ENCODE data around the gene AAMP.
A peak's percentile ranks its signal among the peaks of the same experiment; 100 is the strongest.
"Not testable (repeated sequence)": the region's sequence is repeated elsewhere in the genome, so short reads cannot be mapped to it uniquely, and the experiment has no call there.

Gene AAMP, protein sequence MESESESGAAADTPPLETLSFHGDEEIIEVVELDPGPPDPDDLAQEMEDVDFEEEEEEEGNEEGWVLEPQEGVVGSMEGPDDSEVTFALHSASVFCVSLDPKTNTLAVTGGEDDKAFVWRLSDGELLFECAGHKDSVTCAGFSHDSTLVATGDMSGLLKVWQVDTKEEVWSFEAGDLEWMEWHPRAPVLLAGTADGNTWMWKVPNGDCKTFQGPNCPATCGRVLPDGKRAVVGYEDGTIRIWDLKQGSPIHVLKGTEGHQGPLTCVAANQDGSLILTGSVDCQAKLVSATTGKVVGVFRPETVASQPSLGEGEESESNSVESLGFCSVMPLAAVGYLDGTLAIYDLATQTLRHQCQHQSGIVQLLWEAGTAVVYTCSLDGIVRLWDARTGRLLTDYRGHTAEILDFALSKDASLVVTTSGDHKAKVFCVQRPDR

DNA sequence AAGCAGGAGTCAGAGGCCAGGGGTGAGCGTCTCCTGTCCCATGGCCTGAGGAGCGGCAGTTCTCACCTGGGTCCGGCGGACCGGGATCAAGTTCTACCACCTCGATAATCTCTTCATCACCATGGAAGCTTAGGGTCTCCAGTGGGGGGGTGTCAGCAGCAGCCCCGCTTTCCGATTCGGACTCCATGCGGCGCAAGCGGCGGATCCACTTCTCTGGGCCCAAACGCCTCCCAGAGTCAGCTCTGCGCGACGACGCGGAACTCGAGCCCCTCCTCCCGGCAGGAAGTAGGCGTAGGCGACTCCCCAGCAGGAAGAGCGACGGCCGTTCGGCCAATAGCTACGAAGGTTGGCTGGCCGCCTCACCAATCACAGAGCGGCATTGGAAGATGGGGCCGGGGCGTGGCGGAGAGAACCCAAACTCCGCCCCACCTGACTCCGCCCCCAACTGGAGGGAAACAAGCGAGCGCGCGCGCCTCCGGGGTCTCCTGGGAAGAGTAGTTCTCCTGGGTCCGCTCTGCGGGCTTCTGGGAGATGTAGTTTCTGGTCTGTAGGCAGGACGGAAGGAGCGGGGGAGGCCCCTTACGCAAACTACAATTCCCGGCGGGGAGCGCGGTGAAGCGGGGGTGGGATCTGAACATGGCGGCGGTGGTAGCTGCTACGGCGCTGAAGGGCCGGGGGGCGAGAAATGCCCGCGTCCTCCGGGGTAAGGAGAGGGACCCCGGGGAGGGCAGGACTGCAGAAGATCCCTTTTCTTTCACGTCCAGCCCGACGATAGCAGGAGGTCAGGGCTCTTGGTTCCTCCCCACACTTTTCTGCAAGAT is at the start of gene AAMP, which contains the start of gene PNKD:
Gene AAMP, minus strand, starts transcription at position 238 of the 821 bp plus-strand sequence. Its CDS starts 51 bp downstream, at position 187.
Gene PNKD, plus strand, starts transcription at position 620 of the 821 bp plus-strand sequence. Its CDS starts 17 bp downstream, at position 637.
- DNase-seq = peak; percentile 100

DNA sequence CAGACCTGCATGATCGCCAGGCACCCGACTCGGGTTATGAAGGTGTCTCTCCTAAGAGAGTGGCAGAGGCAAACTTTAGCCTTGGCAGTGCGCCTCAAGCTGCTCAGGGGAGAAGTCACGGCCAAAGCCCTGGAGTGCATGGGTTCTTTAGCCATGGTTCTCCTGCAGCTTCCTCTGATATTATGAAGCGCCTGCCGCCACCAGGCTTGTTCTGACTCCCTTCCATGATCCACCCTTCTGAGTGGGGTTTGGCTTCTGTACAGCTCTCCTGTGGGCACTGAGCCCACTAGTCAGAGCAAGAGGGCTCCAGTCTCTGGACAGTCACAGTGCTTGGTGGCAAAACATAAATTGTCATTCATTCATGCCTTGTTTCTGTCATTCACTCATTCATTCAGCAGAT is 48.3 kb upstream of the AAMP start:
- DNase-seq = no peak

DNA sequence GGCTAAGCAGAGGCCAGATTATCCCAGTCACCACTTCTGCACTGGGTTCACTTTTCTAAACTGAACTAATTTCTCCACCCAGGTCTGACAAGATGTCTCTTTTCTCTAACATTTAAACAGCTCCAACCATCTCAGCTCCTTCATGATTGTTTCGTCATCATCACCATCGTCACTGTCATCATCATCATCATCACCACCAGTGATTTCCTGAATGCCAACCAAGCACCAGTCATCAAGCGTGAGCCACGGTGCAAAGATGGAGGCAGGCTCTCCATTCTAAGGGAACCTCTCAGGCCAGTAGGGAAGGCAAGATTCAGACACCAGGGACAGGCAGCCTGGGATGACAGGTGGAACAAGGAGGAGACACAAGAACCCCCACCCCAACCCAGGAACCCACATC is 47.9 kb upstream of the AAMP start:
- no peak for DNase-seq

DNA sequence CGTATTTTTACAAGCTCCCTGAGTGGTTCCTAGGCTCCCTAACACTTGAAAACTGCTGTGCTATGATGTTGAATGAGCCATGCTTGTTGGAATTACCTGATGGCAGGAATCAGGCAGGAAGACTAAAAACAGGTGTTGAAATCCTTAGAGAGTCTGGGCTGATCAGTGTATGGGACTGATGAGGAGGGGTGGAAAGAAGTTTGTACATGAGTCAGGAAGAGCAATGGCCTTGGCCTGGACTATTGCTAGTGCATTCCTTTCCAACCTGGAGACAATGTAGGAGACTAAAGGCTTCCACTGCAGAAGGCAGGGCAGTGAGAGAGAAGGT is 47.3 kb upstream of the AAMP start:
- no peak for DNase-seq

DNA sequence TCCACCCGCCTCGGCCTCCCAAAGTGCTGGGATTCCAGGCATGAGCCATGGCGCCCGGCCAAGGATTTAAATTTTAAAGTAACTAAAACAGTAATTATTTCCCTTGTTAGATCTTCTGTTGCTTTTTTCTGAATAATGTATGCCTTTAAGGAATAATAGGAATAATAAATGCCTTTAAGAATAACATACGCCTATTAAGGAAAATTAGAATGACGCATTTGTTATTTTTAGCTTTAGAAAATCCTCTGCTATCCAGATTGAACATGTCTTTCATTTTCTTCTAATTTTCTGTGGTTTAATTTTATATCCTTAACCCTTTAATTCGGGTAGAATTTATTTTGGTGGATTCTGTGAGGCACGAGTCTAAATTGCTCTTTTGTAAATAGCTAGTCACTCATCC is 45.5 kb upstream of the AAMP start:
- no peak for DNase-seq

DNA sequence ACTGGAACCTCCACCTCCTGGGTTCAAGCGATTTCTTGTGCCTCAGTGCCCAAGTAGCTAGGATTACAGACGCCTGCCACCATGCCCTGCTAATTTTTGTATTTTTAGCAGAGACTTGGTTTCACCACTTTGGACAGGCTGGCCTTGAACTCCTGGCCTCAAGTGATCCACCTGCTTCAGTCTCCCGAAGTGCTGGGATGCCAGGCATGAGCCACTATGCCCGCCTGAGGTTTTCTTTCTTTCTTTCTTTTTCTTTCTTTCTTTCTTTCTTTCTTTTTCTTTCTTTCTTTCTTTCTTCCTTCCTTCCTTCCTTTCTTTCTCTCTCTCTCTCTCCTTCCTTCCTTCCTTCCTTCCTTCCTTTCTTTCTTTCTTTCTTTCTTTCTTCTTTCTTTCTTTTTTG is 44.8 kb upstream of the AAMP start:
- DNase-seq = not testable (repeated sequence)

DNA sequence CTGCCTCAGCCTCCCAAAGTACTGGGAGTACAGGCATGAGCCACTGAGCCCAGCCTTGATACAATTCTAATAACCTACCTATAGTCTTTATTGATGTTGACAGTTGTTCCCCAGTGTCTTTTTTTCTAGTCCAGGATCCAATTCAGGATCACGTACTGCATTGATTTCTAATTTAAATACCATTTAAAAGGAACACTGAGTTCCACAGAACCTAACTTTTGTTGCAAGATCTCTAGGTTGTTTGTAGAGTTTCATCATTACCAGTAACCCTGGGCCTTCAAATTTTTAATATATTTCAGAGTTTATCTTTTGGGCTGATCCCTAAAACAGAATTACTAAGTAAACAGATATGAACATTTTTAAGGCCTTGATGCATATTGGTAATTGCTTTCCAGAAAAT is 43.4 kb upstream of the AAMP start:
- no peak for DNase-seq

DNA sequence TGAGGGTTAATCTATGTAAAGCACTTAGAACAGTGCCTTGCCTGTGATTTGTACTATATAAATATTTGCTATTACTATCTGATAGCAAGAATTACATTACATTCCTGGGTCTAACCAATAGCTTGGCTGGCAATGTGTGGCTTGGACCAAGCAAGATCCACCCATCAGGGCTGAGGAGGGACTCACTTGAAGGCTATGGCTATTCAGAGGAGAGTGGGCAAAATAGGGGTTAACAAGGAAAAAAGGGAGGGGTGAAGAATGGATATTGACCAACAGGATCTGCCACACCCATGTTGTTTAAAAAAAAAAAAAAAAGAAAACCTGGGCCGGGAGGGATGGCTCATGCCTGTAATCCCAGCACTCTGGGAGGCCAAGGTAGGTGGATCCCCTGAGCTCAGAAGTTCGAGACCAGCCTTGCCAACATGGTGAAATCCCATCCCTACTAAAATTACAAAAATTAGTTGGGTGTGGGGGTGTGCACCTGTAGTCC is 42.4 kb upstream of the AAMP start:
- DNase-seq = no peak

DNA sequence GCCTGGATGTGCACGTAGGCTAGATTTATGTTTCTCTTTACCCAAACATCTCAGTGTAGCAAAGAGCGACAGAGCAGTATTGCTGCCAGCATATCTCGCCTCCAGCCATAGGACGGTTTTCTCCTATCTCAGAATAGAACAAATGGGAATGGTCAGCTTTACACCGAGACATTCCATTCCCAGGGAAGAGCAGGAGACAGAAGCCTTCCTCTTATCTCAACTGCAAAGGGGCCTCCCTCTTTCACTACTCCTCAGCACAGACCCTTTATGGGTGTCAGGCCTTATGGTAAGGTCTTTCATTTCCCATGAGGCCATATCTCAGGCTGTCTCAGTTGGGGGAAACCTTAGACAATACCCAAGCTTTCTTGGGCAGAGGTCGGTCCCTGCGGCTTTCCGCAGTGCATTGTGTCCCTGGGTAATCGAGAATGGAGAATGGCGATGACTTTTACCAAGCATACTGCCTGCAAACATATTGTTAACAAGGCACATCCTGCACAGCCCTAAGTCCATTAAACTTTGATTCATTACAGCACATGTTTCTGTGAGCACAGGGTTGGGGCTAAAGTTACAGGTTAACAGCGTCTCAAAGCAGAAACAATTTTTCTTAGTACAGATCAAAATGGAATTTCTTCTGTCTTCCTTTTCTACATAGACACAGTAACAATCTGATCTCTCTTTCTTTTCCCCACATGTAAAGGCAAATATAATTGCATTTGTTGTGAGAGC is 41.8 kb upstream of the AAMP start:
- DNase-seq = not testable (repeated sequence)

DNA sequence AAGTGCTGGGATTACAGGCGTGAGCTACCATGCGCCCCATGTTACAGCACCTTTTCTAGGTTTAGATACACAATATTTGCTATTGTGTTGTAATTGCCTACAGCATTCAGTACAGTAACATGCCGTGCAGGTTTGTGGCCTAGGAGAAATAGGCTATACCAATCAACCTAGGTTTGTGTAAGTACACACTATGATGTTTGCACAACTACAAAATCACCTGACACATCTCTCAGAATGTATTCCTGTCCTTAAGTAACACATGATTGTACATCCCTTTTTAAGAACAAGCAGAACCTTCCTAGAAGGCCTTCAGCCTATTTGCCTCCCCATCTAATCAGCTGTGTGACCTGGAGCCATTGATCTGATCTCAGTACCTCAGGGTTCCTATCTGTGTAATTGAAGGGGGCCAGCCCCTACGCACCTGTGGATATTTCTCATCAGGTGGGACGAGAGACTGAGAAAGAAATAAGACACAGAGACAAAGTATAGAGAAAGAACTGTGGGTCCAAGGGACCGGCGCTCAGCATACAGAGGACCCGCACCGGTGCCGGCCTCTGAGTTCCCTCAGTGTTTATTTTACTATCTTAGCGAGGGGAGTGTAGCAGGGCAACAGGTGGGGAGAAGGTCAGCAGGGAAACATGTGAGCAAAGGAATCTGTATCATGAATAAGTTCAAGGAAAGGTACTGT is 41.1 kb upstream of the AAMP start:
- DNase-seq = no peak

DNA sequence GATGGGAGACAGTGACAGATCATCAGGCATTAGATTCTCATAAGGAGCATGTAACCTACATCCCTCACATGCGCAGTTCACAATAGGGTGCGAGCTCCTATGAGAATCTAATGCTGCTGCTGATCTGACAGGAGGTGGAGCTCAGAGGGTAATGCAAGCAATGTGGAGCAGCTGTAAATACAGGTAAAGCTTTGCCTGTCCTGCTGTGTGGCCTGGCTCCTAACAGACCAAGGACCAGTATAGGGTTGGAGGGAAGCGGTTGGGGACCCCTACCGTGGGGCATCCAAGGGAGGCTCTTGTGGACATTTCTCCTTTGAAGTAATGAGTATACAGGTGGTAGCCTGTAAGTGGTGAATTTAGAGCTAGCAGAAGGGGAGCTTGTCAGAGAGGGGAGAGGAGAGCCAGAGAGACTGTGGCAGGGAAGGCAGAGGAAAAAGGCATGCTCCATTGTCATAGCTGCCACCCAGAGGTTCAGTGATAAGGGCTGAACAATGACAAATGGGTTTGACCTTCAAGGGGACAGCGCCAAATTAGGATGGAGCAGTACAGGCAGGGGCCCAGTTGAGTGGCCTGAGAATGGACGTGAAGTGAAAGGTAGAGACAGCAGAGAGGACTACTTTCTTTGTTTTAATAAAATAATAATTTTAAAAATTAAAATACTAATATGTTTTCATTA is 37.6 kb upstream of the AAMP start:
- no peak for DNase-seq

DNA sequence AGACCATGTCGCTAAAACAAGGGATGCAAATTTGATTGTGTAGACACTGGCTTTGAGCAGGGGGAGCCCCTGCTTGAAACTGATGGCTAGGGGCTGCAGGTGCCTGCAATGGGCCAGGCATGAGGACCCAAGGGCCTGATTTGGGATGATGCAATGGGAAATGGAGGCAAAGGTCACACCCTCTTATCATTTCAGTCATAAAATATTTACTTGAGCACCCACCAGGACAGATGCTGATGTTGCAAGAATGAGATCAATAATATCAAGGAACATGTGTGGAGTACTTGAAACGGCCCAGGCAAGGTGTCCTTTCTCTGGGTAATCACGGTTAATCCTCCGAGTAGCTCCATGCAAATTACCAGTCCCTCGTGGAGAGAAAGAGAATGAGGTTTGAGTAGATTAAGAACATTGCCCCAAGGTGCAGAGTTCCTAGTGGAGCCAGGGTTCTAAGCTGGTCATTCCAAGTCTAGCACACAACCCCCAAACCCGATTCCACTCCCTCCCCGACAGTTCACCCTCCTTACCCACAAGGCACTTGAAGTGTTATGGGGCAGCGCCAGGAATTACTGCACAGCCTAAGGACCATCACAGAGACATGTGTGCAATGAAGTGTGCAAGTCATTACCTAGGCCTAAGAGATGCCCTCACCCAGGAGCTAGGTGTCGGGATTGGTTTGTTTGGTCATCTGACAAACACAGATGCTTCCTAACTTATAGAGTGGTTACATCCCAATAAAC is 36.4 kb upstream of the AAMP start:
- DNase-seq = no peak

DNA sequence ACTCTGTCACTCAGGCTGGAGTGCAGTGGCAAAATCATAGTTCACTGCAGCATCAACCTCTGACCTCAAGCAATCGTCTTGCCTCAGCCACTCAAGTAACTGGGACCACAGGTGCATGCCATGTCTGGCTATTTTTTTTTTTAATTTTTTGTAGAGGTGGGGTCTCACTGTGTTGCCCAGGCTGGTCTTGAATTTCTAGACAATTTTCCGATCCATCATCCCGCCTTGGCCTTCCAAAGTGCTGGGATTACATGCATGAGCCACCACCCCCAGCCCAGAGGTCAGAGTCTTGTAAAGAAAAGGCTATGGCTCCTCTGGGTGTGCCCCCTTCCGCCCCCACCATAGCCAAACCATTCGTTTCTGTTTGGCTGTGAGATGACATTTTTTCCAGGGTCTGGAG is 35.4 kb upstream of the AAMP start:
- DNase-seq = no peak

DNA sequence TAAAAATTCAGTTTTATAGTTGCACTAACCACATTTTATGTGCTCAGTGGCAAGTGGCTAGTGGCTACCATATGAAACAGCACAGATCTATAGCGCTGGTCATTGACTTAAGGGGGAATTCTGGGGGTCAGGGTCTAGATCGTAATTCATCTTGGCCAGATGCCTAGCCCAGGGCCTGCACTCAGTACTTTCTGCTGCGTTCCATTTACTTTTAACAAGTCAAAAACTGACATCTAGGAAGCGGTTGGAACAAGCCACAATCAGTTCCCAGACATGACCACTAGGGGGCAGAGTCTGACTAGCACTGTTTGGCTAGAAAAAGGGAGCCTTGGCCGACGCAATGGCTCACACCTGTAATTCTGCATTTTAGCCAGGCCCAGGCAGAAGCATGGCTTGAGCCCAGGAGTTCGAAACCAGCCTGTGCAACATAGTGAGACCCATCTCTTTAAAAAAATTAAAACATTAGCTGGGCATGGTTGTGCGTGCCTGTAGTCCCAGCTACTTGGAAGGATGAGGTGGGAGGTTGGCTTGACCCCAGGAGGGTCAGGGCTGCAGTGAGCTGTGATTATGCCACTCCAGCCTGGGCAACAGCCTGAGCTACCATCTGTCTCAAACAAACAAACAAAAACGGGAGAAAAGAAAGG is 31.4 kb upstream of the AAMP start:
- peak; percentile 93 for DNase-seq

DNA sequence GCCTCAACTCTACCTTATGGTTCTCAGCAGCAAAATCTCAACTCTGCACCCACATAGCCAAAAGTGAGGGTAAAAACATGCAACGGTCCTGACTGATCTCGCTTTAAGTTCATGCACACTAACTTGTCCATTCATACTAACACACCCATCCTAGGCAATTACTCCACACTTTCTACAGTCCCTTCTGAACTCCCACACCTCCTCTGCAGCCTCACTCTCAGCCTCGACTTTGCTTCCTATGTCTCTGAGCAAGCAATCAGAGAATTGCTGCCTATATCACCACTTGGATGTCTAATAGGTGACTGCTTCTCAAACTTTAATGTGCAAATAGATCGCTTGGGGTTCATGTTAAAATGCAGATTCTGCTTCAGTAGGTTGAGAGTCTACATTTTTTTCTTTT is 30.2 kb upstream of the AAMP start:
- DNase-seq = no peak

DNA sequence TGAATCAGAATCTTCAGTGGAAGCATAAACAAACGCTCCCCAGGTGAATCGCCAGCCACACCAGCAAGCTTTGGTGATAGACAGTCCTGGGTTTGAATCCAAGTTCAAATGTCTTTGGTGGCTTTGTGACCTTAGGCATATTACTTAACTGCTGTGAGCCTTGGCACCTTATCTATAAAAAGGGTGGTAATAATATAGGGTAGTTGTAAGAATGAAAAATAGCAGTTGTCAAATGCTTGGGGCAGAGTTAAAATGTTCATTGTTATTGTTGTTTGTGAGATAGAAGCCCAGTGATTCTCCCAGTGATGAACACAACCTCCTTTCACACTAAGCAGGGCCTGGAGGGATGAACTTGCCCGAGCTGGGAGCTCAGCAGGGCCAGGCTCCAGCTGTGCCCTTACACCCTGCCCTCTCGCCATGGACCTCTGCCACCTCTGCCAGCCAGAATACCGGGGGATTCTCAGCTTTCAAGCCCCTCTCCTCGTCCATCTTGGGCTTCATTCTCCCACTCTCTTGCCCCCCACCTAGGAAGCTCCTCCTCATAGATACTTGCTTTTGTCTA is 28.5 kb upstream of the AAMP start:
- DNase-seq = no peak

DNA sequence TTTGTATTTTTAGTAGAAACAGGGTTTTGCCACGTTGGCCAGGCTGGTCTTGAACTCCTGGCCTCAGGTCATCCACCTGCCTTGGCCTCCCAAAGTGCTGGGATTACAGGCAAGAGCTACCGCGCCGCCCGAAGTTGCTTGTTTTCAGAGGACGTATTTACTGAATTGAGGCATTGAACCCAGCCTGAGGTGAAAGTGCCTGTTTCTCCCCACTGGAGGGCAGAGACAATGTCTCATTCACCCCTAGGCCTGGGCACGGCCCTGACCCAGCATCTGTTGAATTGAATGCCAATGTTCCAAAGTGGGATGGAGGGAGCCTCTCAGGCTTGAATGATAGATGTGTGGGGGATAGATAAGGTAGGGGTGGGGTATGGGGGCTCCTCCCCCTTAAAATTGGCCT is 26.9 kb upstream of the AAMP start:
- no peak for DNase-seq

DNA sequence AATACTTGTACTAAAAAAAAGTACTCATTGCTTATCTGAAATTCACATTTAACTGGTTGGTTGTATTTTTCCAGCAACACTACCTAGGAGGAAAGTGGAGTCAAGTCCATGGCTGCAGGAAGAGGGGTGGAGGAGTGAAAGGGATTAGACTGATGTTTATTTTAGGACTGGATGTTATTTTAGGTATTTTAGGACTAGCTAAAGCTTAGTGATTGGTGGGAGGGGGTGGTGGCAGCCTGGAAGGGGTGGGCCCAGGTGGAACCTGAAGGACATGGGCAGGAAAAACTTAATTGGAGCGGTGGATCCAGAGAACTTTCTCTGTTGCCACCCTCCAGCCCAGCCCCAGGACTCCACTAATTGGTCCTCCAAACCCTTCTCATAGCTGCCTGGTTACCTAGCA is 26.3 kb upstream of the AAMP start:
- no peak for DNase-seq

DNA sequence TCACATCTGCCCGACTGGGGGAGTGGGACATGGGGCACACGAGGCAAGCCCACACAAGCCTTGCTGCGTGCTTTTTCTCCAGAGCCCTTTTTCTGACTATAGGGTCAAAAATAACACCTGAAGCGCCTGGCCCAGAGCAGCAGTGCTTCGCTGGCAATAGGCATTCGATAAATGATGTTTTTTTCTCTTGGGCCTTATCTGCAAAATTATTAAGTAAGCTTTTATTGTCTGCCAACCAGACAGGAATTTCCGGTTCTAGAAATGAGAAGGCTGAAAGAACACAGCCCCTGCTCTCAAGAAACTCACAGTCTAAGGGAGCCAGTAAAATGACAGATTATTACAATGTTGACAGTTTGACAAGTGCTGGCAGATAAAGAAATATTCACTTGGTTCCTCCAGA is 25.1 kb upstream of the AAMP start:
- DNase-seq = no peak

DNA sequence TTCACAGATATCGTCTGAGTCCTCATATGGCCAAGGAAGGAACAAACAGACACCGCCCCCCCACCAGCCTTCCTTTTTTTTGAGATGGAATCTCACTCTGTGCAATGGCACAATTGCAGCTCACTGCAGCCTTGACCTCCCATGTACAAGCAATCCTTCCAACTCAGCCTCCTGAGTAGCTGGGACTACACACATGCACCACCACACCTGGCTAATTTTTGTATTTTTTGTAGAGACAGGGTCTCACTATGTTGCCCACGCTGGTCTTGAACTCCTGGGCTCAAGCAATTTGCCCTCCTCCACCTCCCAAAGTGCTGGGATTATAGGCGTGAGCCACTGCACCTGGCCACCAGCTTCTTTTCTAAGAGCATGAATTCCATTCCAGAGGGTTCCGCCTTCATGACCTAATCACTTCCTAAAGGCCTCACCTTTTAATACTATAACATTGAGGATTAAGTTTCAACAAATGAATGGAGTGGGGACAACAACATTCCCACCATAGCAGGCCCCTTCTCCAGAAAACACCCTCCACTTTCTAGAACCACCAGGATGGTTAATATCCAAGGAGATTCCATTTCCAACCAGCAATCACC is 24.6 kb upstream of the AAMP start:
- peak; percentile 20 for DNase-seq

Data from NCI-H82 (cell line).